Smooth muscle cell (in vitro differentiated cells): Measurements from ENCODE around the gene JAM2. TPM values are rescaled to one million over a fixed set of nuclear protein-coding genes. Genes with fewer than 3 reads are reported as not detected.

Source experiments
- DNase-seq: peaks from one replicate; lab custom pipeline; 2025; ENCODE audit not compliant: unreplicated experiment; lab: John Stamatoyannopoulos, UW
- H2AFZ ChIP-seq: fragments of 200-600 bp; sonication (generic); 2 replicates; pipeline ENCODE4 v1.6.0; 2016; ENCODE audit warnings: antibody characterized with exemption, low read depth, mild to moderate bottlenecking
- H3F3A ChIP-seq: fragments of 200-600 bp; sonication (generic); 2 replicates; pipeline ENCODE4 v1.6.0; 2017; ENCODE audit warnings: antibody characterized with exemption, low read depth
- H3K27ac ChIP-seq: fragments of 200-600 bp; sonication (generic); 2 replicates; pipeline ENCODE4 v1.5.1; 2016; ENCODE audit warnings: low read depth, mild to moderate bottlenecking
- H3K27me3 ChIP-seq: fragments of 200-600 bp; sonication (generic); 2 replicates; pipeline ENCODE4 v1.6.1; 2016; ENCODE audit warnings: low read depth, mild to moderate bottlenecking
- H3K36me3 ChIP-seq: fragments of 200-600 bp; sonication (generic); 2 replicates; pipeline ENCODE4 v1.5.1; 2016; ENCODE audit warnings: low read depth
- H3K4me1 ChIP-seq: fragments of 200-600 bp; sonication (generic); 2 replicates; pipeline ENCODE4 v1.5.1; 2016; ENCODE audit warnings: low read depth
- H3K4me2 ChIP-seq: fragments of 200-600 bp; sonication (generic); 2 replicates; pipeline ENCODE4 v1.6.0; 2016; ENCODE audit warnings: mild to moderate bottlenecking
- H3K4me3 ChIP-seq: fragments of 200-600 bp; sonication (generic); 2 replicates; pipeline ENCODE4 v1.5.1; 2016; ENCODE audit warnings: mild to moderate bottlenecking
- H3K79me2 ChIP-seq: fragments of 200-600 bp; sonication (generic); 2 replicates; pipeline ENCODE4 v1.6.0; 2016; ENCODE audit warnings: low read depth, mild to moderate bottlenecking
- H3K9ac ChIP-seq: fragments of 200-600 bp; sonication (generic); 2 replicates; pipeline ENCODE4 v1.6.0; 2016; ENCODE audit warnings: low read depth
- H3K9me3 ChIP-seq: fragments of 200-600 bp; sonication (generic); replicated peaks from 2 replicates; pipeline ENCODE4 v1.5.1; 2016; ENCODE audit warnings: low read depth
- H4K20me1 ChIP-seq: fragments of 200-600 bp; sonication (generic); 2 replicates; pipeline ENCODE4 v1.6.0; 2016; ENCODE audit warnings: low read depth
- WGBS: methylation state at CpG from one replicate; pipeline ENCODE4 v1.1.7; 2016; ENCODE audit warnings: low lambda C conversion rate; 5-methylcytosine and 5-hydroxymethylcytosine counted together
- polyA plus RNA-seq: library from polyadenylated mRNA; unstranded; fragments of >200 nt; fragmentation: Nextera tagmentation; extraction: Ambion mirVana; gene quantifications from 2 replicates; pipeline ENCODE4 v1.2.1, GENCODE V29; 2016
- total RNA-seq: library from RNA; depleted of rRNA; stranded (reverse); fragments of >200 nt; gene quantifications from 2 replicates; pipeline ENCODE4 v1.2.3, GENCODE V29; 2014
- TF ChIP-seq, protein P1 (sequence below): fragments of 200-600 bp; sonication (generic); IDR thresholded peaks from 2 replicates; pipeline ENCODE4 v1.5.1; 2017; ENCODE audit warnings: borderline replicate concordance, mild to moderate bottlenecking, antibody characterized with exemption; ENCODE audit not compliant: insufficient read depth, poor library complexity, severe bottlenecking

Gene JAM2
- total and polyA plus RNA-seq, 2 experiments from 2014 or later, result 5.5 to 6.0 TPM

DNA sequence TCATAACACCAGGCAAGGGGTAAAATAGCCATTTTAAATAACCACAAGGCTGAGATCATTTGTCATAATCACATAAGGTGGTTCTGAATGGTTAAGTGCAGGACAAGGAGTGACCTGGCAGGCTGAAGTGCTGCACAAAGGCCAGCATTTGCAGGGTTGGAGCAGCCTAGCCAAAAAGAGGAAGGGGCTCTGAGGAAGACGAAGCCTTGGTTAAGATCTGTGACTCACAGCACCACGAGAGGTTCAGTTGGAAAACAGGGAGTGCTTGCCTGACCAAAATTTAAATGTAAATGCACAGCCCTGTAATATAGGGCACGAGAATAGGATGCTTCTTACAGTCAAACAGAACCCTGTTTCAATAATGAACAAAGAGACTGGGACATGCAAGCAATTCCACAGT lies 83.6 kb downstream of the JAM2 start:
- no peak for DNase-seq
- H3K4me1 ChIP-seq, result no peaks in the 10 kb centered on the region
- H3K4me2 ChIP-seq, result no peak overlapping the region
- no peak overlapping the region for H3K4me3 ChIP-seq
- H3F3A ChIP-seq, result no peaks in the 10 kb centered on the region
- peaks cover 26% of the 10 kb centered on the region for H3K36me3 ChIP-seq
- no peak overlapping the region for H2AFZ ChIP-seq
- TF ChIP-seq, protein P1, sequence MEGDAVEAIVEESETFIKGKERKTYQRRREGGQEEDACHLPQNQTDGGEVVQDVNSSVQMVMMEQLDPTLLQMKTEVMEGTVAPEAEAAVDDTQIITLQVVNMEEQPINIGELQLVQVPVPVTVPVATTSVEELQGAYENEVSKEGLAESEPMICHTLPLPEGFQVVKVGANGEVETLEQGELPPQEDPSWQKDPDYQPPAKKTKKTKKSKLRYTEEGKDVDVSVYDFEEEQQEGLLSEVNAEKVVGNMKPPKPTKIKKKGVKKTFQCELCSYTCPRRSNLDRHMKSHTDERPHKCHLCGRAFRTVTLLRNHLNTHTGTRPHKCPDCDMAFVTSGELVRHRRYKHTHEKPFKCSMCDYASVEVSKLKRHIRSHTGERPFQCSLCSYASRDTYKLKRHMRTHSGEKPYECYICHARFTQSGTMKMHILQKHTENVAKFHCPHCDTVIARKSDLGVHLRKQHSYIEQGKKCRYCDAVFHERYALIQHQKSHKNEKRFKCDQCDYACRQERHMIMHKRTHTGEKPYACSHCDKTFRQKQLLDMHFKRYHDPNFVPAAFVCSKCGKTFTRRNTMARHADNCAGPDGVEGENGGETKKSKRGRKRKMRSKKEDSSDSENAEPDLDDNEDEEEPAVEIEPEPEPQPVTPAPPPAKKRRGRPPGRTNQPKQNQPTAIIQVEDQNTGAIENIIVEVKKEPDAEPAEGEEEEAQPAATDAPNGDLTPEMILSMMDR, result no peak
- H3K9me3 ChIP-seq, result no peaks in the 10 kb centered on the region
- H4K20me1 ChIP-seq, result peaks cover 18% of the 10 kb centered on the region
- 93% methylated on average over 3 of the region's 3 CpGs for WGBS
- H3K27me3 ChIP-seq, result no peaks in the 10 kb centered on the region
- H3K27ac ChIP-seq, result no peak overlapping the region
- H3K79me2 ChIP-seq, result no peaks in the 10 kb centered on the region
- no peak overlapping the region for H3K9ac ChIP-seq

DNA sequence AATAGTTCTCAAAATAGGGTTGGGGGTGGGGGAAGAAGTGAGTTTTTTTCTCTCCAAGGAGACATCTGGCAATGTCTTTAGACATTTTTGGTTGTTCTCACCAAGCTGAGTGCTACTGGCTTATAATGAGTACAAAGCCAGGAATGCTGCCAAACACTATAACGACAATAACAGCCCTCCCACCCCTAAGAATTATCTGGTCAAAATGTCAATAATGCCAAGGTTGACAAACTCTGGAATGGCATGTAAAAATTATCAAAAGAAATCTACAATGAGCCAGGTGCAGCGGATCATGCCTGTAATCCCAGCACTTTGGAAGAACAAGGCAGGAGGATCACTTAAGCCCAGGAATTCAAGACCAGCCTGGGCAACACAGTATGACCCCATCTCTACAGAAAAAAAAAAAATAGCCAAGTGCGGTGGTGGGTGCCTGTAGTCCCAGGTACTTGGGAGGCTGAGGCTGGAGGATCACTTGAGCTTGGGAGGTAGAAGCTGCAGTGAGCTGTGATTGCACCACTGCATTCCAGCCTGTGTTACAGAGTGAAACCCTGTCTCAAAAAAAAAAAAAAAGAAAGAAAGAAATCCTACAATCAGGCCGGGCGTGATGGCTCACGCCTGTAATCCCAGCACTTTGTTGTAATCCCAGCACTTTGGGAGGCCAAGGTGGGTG lies 93.2 kb downstream of the JAM2 start:
- peak overlapping the region; percentile 14 for H3K27ac ChIP-seq
- peaks cover 16% of the 10 kb centered on the region for H3K4me1 ChIP-seq
- no peak for DNase-seq
- H3F3A ChIP-seq, result peaks cover 15% of the 10 kb centered on the region
- no peak overlapping the region for H2AFZ ChIP-seq
- H3K79me2 ChIP-seq, result peaks cover 66% of the 10 kb centered on the region
- no peak overlapping the region for H3K4me2 ChIP-seq
- peaks cover 22% of the 10 kb centered on the region for H4K20me1 ChIP-seq
- TF ChIP-seq, protein P1, result no peak
- no peaks in the 10 kb centered on the region for H3K9me3 ChIP-seq
- WGBS, result 96% methylated on average over 6 of the region's 6 CpGs
- no peak overlapping the region for H3K9ac ChIP-seq
- H3K36me3 ChIP-seq, result peaks cover 15% of the 10 kb centered on the region
- H3K27me3 ChIP-seq, result no peaks in the 10 kb centered on the region
- no peak overlapping the region for H3K4me3 ChIP-seq

DNA sequence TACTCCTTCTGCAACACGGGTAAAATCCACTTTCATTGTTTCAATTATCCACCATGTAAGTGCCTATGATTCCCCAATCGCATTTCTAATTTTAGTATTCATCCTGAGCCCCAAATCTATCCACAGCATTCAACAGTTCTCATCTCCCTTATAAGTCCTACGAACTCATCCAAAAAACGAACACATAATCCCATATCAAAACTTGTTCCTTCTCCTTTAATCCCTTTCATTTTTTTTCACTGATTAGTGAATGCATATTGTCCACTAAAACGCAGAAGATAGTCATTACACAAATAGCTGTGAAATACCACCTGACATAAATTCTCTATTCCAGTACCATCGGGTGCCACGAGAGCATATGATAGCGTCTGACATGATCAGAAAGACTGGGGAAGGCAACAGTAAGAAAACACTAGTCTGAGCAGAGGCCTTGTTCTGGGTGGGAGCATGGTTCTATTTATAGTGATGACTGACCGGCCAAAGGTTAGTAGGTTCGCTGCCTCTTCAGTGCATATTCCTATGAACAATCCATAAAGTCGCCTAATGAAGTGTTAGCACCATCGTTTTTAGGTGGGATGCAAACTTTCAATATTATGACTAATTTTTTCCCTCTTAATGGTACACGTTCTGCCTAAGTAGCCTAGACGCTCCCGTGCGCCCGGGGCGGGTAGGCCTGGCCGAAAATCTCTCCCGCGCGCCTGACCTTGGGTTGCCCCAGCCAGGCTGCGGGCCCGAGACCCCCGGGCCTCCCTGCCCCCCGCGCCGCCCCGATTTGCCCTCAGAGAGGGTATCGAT lies 95.0 kb downstream of the JAM2 start:
- Histone ChIP-seq H3K36me3 (peaks cover 5% of the 10 kb centered on the region), H3K4me2 (peak overlapping the region; percentile 93), H3K27ac (peak overlapping the region; percentile 97), H3F3A (peaks cover 12% of the 10 kb centered on the region), H3K4me3 (peak overlapping the region; percentile 92), H3K4me1 (peaks cover 16% of the 10 kb centered on the region), H3K9me3 (no peaks in the 10 kb centered on the region), H3K27me3 (no peaks in the 10 kb centered on the region), H3K9ac (peak overlapping the region; percentile 96), H2AFZ (peak overlapping the region; percentile 89), H4K20me1 (peaks cover 22% of the 10 kb centered on the region), H3K79me2 (peaks cover 79% of the 10 kb centered on the region)
- DNase-seq, result no peak
- TF ChIP-seq, protein P1, result no peak
- WGBS, result 8% methylated on average over 30 of the region's 30 CpGs

DNA sequence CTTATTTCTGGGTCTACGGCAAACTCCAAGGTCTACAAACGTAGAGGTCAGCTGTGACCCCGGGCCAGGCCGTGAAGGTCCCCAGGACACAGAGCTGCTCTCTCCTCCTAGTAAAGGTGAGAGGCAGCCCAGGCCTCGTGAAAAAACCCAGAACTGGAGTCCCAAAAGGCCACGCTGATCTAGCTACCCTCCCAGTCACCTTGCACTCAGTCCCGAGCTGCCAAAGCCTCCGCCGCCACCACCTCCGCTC lies 95.5 kb downstream of the JAM2 start:
- Histone ChIP-seq H3F3A (peaks cover 12% of the 10 kb centered on the region), H3K36me3 (no peaks in the 10 kb centered on the region), H2AFZ (peak overlapping the region; percentile 89), H3K27me3 (no peaks in the 10 kb centered on the region), H3K4me2 (peak overlapping the region; percentile 93), H3K9ac (peak overlapping the region; percentile 96), H3K9me3 (no peaks in the 10 kb centered on the region), H3K4me3 (peak overlapping the region; percentile 92), H3K79me2 (peaks cover 80% of the 10 kb centered on the region), H3K27ac (peak overlapping the region; percentile 97), H4K20me1 (peaks cover 22% of the 10 kb centered on the region), H3K4me1 (peaks cover 16% of the 10 kb centered on the region)
- TF ChIP-seq, protein P1, result no peak
- no peak for DNase-seq
- 1% methylated on average over 10 of the region's 10 CpGs for WGBS
